Activated T-cell treated with anti-CD3 and anti-CD28 coated beads, Interleukin-2, amount 50 U/mL, for 48 hours (primary cell): ENCODE results near the gene ADGRB3.

Experiments used
- DNase-seq, 2 experiments: peaks; one replicate each; pipeline ENCODE4 v3.0.0-alpha.2; 2020

ADGRB3 gene

GRCh38 chr6:68709091-68709490, 74.0 kb downstream of the ADGRB3 start:
- DNase-seq = no peak

GRCh38 chr6:68709882-68710281, 74.8 kb downstream of the ADGRB3 start:
- DNase-seq = no peak

- DNase-seq = no peak
Measured at GRCh38 chr6:68710496-68710895, 75.4 kb downstream of the ADGRB3 start.

- DNase-seq = no peak
Measured at GRCh38 chr6:68710916-68711315, 75.8 kb downstream of the ADGRB3 start.

GRCh38 chr6:68711386-68712000, 76.4 kb downstream of the ADGRB3 start:
- no peak for DNase-seq

- DNase-seq = no peak
Measured at GRCh38 chr6:68716620-68717019, 81.5 kb downstream of the ADGRB3 start.

GRCh38 chr6:68718385-68719073, 83.4 kb downstream of the ADGRB3 start:
- DNase-seq = no peak

- DNase-seq = no peak
Measured at GRCh38 chr6:68719761-68720160, 84.7 kb downstream of the ADGRB3 start.

- DNase-seq = no peak
Measured at GRCh38 chr6:68722891-68723527, 87.9 kb downstream of the ADGRB3 start.

GRCh38 chr6:68724060-68724459, 89.0 kb downstream of the ADGRB3 start:
- DNase-seq = no peak

GRCh38 chr6:68726337-68726736, 91.3 kb downstream of the ADGRB3 start:
- DNase-seq = no peak

GRCh38 chr6:68726992-68727391, 91.9 kb downstream of the ADGRB3 start:
- no peak for DNase-seq

- no peak for DNase-seq
Measured at GRCh38 chr6:68727699-68728098, 92.6 kb downstream of the ADGRB3 start.

- DNase-seq = no peak
Measured at GRCh38 chr6:68728159-68728979, 93.3 kb downstream of the ADGRB3 start.

- no peak for DNase-seq
Measured at GRCh38 chr6:68729377-68729903, 94.4 kb downstream of the ADGRB3 start.

GRCh38 chr6:68730291-68731054, 95.4 kb downstream of the ADGRB3 start:
- DNase-seq = no peak

GRCh38 chr6:68732423-68732822, 97.3 kb downstream of the ADGRB3 start:
- DNase-seq = no peak

- DNase-seq = no peak
Measured at GRCh38 chr6:68735866-68736265, 100.8 kb downstream of the ADGRB3 start.

- no peak for DNase-seq
Measured at GRCh38 chr6:68737061-68737460, 102.0 kb downstream of the ADGRB3 start.

GRCh38 chr6:68738039-68738438, 103.0 kb downstream of the ADGRB3 start:
- DNase-seq = no peak

- DNase-seq = no peak
Measured at GRCh38 chr6:68740828-68741500, 105.9 kb downstream of the ADGRB3 start.
